ENCODE results near the gene CRIP1. TPM values are rescaled to one million over a fixed set of nuclear protein-coding genes. Genes with fewer than 3 reads are reported as not detected.

Gene CRIP1
- total and polyA plus RNA-seq, 2 donors (not counting 3 experiments of a cell fraction or from before 2014, with no cell fraction given): 3.1 to 8.1 TPM

DNA sequence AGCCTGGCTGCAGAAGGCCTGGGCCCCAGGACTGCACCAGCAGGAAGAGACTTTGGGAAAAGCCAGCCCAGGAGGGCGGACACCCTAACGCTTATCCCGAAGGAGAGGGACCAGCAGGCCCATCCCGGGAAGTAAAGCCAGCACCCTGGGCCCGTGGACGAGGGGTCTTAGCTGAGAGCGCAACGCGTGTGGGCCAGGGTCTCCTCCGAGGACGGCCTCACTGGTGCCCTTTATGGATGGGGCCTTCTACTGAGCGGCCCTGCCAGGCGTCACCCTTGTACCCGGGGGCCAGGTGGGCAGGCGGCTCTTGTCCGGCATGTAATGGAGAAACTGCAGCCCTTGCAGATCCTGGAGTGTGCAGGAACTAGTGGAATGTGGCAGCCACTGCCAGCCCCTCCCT lies 18.4 kb downstream of the CRIP1 start:
- H3K36me3 ChIP-seq (ENCODE audit: control insufficient read depth in 2 of 2, extremely low read depth in 1 of 2, insufficient read depth in 2 of 2, low read length in 2 of 2): no peaks in the 10 kb centered on the region
- no peaks in the 10 kb centered on the region for H3K9me1 ChIP-seq (replicated peaks; ENCODE audit: control insufficient read depth, extremely low read depth, insufficient read depth, low read length)
- intact Hi-C loops (cut with micrococcal nuclease): no loop called here
- no peaks in the 10 kb centered on the region for H3K9me3 ChIP-seq (replicated peaks; ENCODE audit: control insufficient read depth, insufficient read depth, low read length)
- ChIA-PET POLR2A (no interaction called here), CTCF (no interaction called here)
- H4K20me1 ChIP-seq (replicated peaks; ENCODE audit: control insufficient read depth, extremely low read depth, insufficient read depth, low read length): no peaks in the 10 kb centered on the region
- no peak for FAIRE-seq
- no TSS peak for BruUV-seq (replicated peaks)
- TF ChIP-seq, protein P1, sequence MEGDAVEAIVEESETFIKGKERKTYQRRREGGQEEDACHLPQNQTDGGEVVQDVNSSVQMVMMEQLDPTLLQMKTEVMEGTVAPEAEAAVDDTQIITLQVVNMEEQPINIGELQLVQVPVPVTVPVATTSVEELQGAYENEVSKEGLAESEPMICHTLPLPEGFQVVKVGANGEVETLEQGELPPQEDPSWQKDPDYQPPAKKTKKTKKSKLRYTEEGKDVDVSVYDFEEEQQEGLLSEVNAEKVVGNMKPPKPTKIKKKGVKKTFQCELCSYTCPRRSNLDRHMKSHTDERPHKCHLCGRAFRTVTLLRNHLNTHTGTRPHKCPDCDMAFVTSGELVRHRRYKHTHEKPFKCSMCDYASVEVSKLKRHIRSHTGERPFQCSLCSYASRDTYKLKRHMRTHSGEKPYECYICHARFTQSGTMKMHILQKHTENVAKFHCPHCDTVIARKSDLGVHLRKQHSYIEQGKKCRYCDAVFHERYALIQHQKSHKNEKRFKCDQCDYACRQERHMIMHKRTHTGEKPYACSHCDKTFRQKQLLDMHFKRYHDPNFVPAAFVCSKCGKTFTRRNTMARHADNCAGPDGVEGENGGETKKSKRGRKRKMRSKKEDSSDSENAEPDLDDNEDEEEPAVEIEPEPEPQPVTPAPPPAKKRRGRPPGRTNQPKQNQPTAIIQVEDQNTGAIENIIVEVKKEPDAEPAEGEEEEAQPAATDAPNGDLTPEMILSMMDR (IDR thresholded peaks at IDR 0.05; ENCODE audit: extremely low read depth in 1 of 2, insufficient read depth in 1 of 2, low read depth in 1 of 2, low read length in 2 of 2): no peak
- TF ChIP-seq GATA2 (IDR thresholded peaks at IDR 0.05; ENCODE audit: insufficient read depth, insufficient read length, low read depth, low read length): no peak
- no peak for TF ChIP-seq EZH2 (IDR thresholded peaks at IDR 0.05; ENCODE audit: borderline replicate concordance, low read depth, low read length, severe bottlenecking)
- no peak for TF ChIP-seq FOS (IDR thresholded peaks at IDR 0.05; ENCODE audit: borderline replicate concordance, insufficient read depth, low read length)
- TF ChIP-seq JUN (IDR thresholded peaks at IDR 0.05; ENCODE audit: borderline replicate concordance, insufficient read depth, insufficient read length, low read depth): no peak
- no peak for TF ChIP-seq MYC (IDR thresholded peaks at IDR 0.05; ENCODE audit: low read depth, low read length)
- TF ChIP-seq POLR2AphosphoS5 (IDR thresholded peaks at IDR 0.05; ENCODE audit: insufficient read depth, low read depth, low read length): no peak
- no peak for TF ChIP-seq POLR2A (IDR thresholded peaks at IDR 0.05; ENCODE audit: low read depth, low read length)
- H3K27ac ChIP-seq (ENCODE audit: insufficient read depth, low read depth, low read length): no peak overlapping the region
- no peaks in the 10 kb centered on the region for H3K79me2 ChIP-seq (ENCODE audit: control insufficient read depth, insufficient read depth, low read length)
- H2AFZ ChIP-seq (ENCODE audit: low read depth, low read length): no peak overlapping the region
- H3K4me2 ChIP-seq (ENCODE audit: insufficient read depth, low read length): no peak overlapping the region
- H3K4me1 ChIP-seq (ENCODE audit: control insufficient read depth, extremely low read depth, insufficient read depth, low read length): no peaks in the 10 kb centered on the region
- no peak for DNase-seq (ENCODE audit: low read depth, low spot score)
- H3K4me3 ChIP-seq (replicated peaks in 1 of 3; ENCODE audit: insufficient read depth in 1 of 3, low read depth in 1 of 3, low read length in 3 of 3): no peak overlapping the region
- dilution Hi-C loops (cut with MboI; ENCODE audit: extremely low pct_ligation_motif_present, low sequenced_read_pairs): no loop called here
- H3K9ac ChIP-seq (replicated peaks; ENCODE audit: extremely low read depth, insufficient read depth, low read length): no peak overlapping the region
- H3K27me3 ChIP-seq (ENCODE audit: control insufficient read depth in 2 of 2, insufficient read depth in 2 of 2, low read length in 2 of 2): no peaks in the 10 kb centered on the region

Data from endothelial cell of umbilical vein (primary cell).